Left lung (tissue), 14 donors: ENCODE results near the gene SLCO1B1. TPM values are rescaled to one million over a fixed set of nuclear protein-coding genes. Genes with fewer than 3 reads are reported as not detected.
"Not testable (repeated sequence)": the region's sequence is repeated elsewhere in the genome, so short reads cannot be mapped to it uniquely, and the experiment has no call there.

Experiments
- ATAC-seq: fragments of 200-7000 bp; cut with Tn5 transposase; one replicate; pipeline ENCODE4 v1.9.1; 2020; ENCODE audit warnings: moderate library complexity
- DNase-seq, 4 donors: peaks; one replicate each; pipeline ENCODE4 v3.0.0-alpha.2; 2013 to 2020
- H3K27ac ChIP-seq, 2 donors: fragments of 200-600 bp; sonication (generic) in 1 of 2; one replicate each; pipeline versions ENCODE4 v1.5.0 to v1.8.0; 2020 to 2021
- H3K27me3 ChIP-seq, 2 donors: fragments of 200-600 bp; sonication (generic) in 1 of 2; one replicate each; pipeline versions ENCODE4 v1.5.0 to v1.8.0; 2020 to 2021
- H3K36me3 ChIP-seq, 2 donors: fragments of 200-600 bp; sonication (generic) in 1 of 2; one replicate each; pipeline versions ENCODE4 v1.5.0 to v1.8.0; 2020 to 2021
- H3K4me1 ChIP-seq, 2 donors: fragments of 200-600 bp; one replicate each; pipeline ENCODE4 v1.8.0; 2021
- H3K4me3 ChIP-seq, 2 donors: fragments of 200-600 bp; sonication (generic) in 1 of 2; one replicate each; pipeline versions ENCODE4 v1.5.0 to v1.8.0; 2020 to 2021; ENCODE audit warnings: mild to moderate bottlenecking in 1 of 2
- H3K9me3 ChIP-seq, 2 donors: fragments of 200-600 bp; sonication (generic) in 1 of 2; one replicate each; pipeline versions ENCODE4 v1.5.0 to v1.8.0; 2020 to 2021
- intact Hi-C, 2 donors: fragments of 100-400 bp; cut with DNase I; formaldehyde crosslinking; loops; one replicate each; pipeline versions ENCODE4 v1.11.2 to v1.14.2; 2022
- long read RNA-seq, 12 donors: library from polyadenylated mRNA in 2 of 12; unstranded in 2 of 12; transcript quantifications; one replicate each; pipeline ENCODE4 v2.0.0 and lab custom pipeline, GENCODE V29; 2019 to 2026
- polyA plus RNA-seq, 6 donors: library from polyadenylated mRNA; unstranded; fragments of 120-200 nt; gene quantifications; one replicate each; pipeline ENCODE4 v1.2.1, GENCODE V29; 2013; ENCODE audit not compliant: insufficient read length in 6 of 6
- total RNA-seq, 2 donors: library from RNA; stranded (reverse); fragmentation: NEBNext Ultra II Directional; extraction: Animal tissue kit (Norgen Biotek cat#: 25700); gene quantifications; one replicate each; pipeline ENCODE4 v1.2.1, GENCODE V29; 2021
- TF ChIP-seq, protein P1 (sequence below), 2 donors: fragments of 200-600 bp; sonication (generic) in 1 of 2; IDR thresholded peaks; one replicate each; pipeline versions ENCODE4 v1.5.0 to v1.8.0; 2021; ENCODE audit warnings: antibody characterized with exemption in 2 of 2
- donor health status: DM: no; HTN: yes; CAD: no.
- donor health status: DM: no; HTN: no; CAD: no.

Gene SLCO1B1, protein sequence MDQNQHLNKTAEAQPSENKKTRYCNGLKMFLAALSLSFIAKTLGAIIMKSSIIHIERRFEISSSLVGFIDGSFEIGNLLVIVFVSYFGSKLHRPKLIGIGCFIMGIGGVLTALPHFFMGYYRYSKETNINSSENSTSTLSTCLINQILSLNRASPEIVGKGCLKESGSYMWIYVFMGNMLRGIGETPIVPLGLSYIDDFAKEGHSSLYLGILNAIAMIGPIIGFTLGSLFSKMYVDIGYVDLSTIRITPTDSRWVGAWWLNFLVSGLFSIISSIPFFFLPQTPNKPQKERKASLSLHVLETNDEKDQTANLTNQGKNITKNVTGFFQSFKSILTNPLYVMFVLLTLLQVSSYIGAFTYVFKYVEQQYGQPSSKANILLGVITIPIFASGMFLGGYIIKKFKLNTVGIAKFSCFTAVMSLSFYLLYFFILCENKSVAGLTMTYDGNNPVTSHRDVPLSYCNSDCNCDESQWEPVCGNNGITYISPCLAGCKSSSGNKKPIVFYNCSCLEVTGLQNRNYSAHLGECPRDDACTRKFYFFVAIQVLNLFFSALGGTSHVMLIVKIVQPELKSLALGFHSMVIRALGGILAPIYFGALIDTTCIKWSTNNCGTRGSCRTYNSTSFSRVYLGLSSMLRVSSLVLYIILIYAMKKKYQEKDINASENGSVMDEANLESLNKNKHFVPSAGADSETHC
- total RNA-seq (not detected), polyA plus RNA-seq (not detected)
- long read RNA-seq, donor 1, result 0 reads
- long read RNA-seq, donor 2, result 0 reads
- long read RNA-seq, donor 3, result 0 reads
- long read RNA-seq, donor 4, result 0 reads
- long read RNA-seq, donor 5, result 0 reads
- long read RNA-seq, donor 6, result 0 reads
- long read RNA-seq, donor 7, result 0 reads
- long read RNA-seq, donor 8, result 0 reads
- long read RNA-seq, donor 9, result 0 reads
- long read RNA-seq, donor 10, result 0 reads
- long read RNA-seq, donor 11, result 0 reads
- long read RNA-seq, donor 12, result 0 reads

DNA sequence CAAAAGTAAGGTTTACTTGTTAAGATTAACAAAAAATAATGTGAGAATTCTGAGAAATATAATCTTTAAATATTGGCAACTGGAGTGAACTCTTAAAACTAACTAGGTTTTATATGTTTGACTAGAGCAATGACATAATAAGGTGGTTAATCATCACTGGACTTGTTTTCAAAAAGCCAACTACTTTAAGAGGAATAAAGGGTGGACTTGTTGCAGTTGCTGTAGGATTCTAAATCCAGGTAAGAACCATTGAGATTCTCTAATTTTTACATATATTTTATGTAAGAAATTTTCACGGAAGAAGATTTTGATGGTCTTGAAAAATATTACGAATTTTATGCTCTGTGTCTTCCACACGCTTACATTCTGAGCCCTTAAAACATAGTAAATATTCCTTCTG lies at the start of gene SLCO1B1:
Gene SLCO1B1 (plus strand): TSS at position 197 of the 400 bp plus-strand sequence. CDS start 10,381 bp downstream, outside the sequence.
- DNase-seq (no peak), ATAC-seq (no peak)
- Histone ChIP-seq H3K27ac (no peak within 1 kb of the TSS), H3K9me3 (no peaks in the 10 kb centered on the region), H3K4me1 (no peaks in the 10 kb centered on the region), H3K27me3 (no peaks in the 10 kb centered on the region), H3K4me3 (no peak within 1 kb of the TSS), H3K36me3 (no peaks in the 10 kb centered on the region)
- intact Hi-C loops, result no loop called here
- TF ChIP-seq, protein P1, sequence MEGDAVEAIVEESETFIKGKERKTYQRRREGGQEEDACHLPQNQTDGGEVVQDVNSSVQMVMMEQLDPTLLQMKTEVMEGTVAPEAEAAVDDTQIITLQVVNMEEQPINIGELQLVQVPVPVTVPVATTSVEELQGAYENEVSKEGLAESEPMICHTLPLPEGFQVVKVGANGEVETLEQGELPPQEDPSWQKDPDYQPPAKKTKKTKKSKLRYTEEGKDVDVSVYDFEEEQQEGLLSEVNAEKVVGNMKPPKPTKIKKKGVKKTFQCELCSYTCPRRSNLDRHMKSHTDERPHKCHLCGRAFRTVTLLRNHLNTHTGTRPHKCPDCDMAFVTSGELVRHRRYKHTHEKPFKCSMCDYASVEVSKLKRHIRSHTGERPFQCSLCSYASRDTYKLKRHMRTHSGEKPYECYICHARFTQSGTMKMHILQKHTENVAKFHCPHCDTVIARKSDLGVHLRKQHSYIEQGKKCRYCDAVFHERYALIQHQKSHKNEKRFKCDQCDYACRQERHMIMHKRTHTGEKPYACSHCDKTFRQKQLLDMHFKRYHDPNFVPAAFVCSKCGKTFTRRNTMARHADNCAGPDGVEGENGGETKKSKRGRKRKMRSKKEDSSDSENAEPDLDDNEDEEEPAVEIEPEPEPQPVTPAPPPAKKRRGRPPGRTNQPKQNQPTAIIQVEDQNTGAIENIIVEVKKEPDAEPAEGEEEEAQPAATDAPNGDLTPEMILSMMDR (IDR thresholded peaks at IDR 0.05), result no peak

DNA sequence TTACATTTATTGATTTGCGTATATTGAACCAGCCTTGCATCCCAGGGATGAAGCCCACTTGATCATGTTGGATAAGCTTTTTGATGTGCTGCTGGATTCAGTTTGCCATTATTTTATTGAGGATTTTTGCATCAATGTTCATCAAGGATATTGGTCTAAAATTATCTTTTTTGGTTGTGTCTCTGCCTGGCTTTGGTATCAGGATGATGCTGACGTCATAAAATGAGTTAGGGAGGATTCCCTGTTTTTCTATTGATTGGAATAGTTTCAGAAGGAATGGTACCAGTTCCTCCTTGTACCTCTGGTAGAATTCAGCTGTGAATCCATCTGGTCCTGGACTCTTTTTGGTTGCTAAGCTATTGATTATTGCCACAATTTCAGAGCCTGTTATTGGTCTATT lies 46.2 kb upstream of the SLCO1B1 start:
- H3K4me1 ChIP-seq, DNase-seq, H3K36me3 ChIP-seq, H3K27me3 ChIP-seq, H3K27ac ChIP-seq, ATAC-seq, intact Hi-C loops, H3K4me3 ChIP-seq: not testable (repeated sequence)
- H3K9me3 ChIP-seq, result peaks cover 0 to 24% of the 10 kb centered on the region in 2 donors

DNA sequence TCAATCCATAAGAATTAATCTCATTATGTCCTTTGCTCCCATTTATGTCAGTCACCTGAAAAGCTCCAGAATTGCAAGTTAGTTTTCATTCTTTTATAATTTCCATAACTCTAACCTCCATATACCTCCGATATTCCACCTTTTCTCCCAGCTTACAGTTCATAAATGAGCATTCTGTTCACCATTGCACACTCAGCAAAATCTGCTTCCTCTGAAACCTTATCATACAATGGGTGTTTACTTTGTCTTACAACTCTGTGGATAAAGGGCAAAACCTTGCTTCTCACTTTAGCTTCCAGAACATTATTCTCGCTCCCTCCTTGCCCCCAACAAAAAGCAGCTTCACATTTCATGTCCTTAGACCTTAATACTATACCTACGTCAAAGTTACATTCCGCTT lies 19.3 kb upstream of the SLCO1B1 start:
- no peak for ATAC-seq
- Histone ChIP-seq H3K27me3 (no peaks in the 10 kb centered on the region), H3K9me3 (peaks cover 0 to 5% of the 10 kb centered on the region in 2 donors), H3K4me3 (no peak overlapping the region), H3K36me3 (no peaks in the 10 kb centered on the region), H3K4me1 (no peaks in the 10 kb centered on the region), H3K27ac (no peak overlapping the region)
- TF ChIP-seq, protein P1 (IDR thresholded peaks at IDR 0.05), result no peak
- no peak for DNase-seq
- intact Hi-C loops, result no loop called here

DNA sequence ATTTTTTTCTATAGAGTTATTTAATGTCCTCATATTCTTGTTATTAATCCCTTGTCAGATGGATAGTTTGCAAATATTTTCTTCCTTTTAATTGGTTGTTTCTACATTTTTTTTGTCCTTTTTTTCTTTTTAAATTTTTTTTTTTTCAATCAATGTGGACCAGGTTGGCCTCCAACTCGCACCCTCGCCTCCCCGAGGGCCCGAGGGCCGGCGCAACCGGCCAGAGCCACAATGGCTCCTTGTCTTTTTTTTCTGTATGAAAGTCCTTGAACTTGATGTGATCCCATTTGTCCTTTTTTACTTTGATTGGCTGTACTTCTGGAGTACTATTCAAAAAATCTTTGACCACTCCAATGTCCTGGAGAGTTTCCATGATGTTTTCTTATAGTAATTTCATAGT lies 17.7 kb upstream of the SLCO1B1 start:
- Histone ChIP-seq H3K4me1 (no peaks in the 10 kb centered on the region), H3K36me3 (no peaks in the 10 kb centered on the region), H3K9me3 (peaks cover 0 to 10% of the 10 kb centered on the region in 2 donors), H3K27ac (no peak overlapping the region), H3K27me3 (no peaks in the 10 kb centered on the region), H3K4me3 (no peak overlapping the region)
- peak in 1 of 4 donors; percentile 19 for DNase-seq
- no peak for ATAC-seq
- TF ChIP-seq, protein P1 (IDR thresholded peaks at IDR 0.05), result no peak
- intact Hi-C loops, result no loop called here

DNA sequence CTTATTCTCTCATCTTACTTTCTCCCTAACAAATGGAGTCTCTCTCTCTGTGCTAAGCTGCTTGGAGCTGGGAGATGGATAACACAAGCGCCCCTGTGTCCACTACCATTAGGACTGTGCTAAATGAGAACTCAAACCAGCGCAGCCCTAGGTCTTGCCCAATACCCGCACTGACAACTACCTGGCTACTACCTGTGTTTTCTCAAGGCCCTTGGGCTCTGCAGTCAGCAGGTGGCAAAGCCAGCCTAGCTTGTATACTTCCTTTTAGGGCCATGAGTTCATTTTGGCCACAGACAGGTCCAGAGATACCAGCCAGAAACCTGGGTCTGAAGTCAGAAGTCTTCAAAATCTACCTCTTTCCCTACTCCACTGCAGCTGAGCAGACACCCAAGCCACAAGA lies 13.0 kb upstream of the SLCO1B1 start:
- intact Hi-C loops, result no loop called here
- Histone ChIP-seq H3K4me3 (no peak overlapping the region), H3K27me3 (no peaks in the 10 kb centered on the region), H3K36me3 (no peaks in the 10 kb centered on the region), H3K27ac (no peak overlapping the region), H3K9me3 (peaks cover 0 to 10% of the 10 kb centered on the region in 2 donors), H3K4me1 (no peaks in the 10 kb centered on the region)
- no peak for ATAC-seq
- peak in 1 of 4 donors; percentile 14 for DNase-seq
- TF ChIP-seq, protein P1 (IDR thresholded peaks at IDR 0.05), result no peak
